ENCODE results near the gene DNAJC4.
"Not testable (repeated sequence)": the region's sequence is repeated elsewhere in the genome, so short reads cannot be mapped to it uniquely, and the experiment has no call there.

The DNAJC4 gene

DNA sequence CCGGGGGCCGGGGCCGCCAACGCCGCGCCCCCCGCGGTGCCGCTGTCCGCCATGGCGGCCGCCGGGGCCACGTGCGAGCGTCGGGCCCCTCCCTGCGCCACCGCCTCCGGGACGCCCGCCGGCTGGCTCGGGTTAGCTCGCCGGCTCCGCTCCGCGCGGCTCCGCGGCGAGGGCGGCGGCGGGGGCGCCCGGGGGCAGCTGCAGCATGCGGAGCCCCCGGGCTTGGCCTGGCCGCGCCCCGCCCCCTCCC is 16.2 kb downstream of the DNAJC4 start:
- not testable (repeated sequence) for DNase-seq

DNA sequence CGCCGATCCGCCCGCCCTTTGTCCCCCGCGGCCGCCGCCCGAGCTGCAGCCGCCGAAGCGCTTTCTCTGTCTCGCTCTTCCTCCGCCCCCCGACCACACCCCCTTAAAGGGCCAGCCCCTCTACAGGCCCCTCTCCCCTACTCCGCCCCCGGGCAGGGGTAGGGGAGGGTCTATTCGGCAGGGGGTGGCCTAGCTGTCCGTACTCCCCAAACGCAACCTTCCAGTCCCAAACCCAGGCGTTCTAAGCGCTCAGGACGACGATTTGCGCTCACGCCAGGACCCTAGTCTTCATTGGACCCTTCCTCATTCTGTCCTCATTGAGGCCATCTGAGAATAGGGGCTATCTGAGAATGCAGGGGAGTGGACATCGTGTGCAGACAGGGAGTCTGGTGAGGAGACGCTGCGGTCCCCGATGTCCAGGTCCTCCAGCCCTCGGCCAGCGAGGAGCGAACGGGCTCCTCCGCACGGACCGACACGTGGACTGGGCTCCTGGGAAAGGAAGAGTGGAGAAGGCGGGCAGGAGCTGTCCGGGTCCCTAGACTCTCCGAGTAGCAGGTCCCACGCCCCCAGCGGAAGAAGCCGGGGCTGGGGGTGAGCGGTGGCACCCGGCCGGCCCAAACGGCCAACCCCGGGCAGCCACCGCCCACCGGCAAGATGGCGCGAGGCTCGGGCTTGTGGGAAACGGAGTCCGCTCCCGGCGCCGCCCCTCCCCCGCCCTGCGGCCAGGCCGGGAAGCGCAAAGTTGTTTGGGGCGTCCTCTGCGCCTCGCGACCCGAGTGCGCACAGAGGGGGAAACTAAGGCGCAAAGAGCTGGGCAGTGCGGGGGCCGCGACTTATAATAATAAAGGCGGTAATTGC is 16.8 kb downstream of the DNAJC4 start, which contains the start of gene PPP1R14B:
TSS of gene PPP1R14B (minus strand) at position 73 of the 858 bp plus-strand sequence. CDS start 270 bp downstream, outside the sequence.
- peak; percentile 46 for DNase-seq

DNA sequence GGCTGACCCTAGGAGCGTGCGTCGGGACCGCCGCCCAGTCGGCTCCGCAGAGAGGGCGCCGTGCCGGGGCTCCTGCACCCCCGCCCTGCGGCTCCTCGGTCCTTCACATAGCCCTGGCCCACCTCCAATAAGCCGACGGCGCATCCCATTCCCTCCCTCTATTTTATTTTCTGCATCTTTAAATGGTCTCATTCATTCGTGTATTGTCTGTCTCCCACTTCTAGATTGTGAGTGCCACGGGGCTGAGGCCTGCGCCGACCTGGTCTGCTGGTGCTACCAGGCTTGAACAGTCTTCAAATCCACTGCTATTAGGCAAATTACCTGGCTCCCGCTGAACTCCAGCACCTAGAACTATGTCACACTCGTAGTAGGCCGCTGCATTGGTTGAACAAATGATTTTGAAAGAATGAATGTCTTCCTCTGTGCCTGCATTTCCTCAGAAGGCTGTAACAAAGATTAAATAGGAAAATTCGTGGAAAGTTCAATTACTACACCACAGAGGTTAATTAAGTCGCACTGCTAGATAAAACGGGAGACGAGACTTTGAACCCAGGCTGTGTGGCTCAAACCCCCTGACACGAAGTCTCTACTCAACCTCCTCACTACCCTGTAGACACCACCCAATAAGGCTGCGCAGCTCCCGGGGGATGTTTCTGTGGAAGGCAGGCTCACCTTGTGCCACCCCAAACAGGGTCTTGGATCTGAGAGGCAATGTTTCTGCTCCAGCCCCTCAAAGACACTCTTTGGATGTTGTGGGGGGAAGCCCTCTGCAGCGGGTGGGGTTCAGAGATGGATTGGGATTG is 17.6 kb downstream of the DNAJC4 start:
- DNase-seq = no peak

DNA sequence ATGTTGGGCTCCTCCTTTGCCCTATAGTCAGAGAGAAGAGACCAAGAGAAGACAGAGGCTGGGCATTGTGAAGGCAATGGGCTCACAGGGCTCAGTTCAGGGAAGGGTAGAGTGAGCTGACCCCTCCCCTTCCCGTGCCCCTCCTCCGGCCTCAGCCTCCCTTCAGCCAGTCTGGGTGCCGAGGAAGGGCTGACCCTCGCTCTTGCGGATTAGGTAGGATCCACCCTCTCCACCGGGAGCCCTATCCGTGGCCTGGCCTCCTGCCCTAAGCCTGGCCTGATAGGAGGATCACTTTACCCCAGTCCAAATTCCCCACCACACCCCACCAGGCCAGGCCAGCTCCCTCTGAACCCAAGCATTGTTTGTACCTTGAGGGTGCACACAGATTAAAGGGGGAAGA is 18.2 kb downstream of the DNAJC4 start:
- DNase-seq = no peak

DNA sequence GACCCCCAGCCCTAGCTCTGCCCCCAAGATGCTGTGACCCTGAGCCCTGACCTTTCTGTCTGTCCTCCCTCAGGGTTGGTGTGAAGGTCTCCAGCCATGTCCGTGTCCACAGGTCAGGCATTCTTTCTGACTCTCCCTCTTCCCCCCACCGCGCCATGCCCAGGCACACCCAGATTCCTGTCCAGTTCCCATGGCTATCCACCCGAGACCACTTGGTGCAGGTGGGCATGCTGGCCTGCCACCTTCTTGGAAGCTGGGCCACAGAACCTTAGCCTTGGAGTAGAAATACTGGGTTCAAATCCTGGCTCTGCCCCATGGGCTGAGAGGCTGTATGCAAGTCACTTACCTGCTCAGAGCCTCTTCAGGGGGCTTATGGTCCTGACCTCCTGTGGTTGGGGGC is 18.7 kb downstream of the DNAJC4 start:
- no peak for DNase-seq

DNA sequence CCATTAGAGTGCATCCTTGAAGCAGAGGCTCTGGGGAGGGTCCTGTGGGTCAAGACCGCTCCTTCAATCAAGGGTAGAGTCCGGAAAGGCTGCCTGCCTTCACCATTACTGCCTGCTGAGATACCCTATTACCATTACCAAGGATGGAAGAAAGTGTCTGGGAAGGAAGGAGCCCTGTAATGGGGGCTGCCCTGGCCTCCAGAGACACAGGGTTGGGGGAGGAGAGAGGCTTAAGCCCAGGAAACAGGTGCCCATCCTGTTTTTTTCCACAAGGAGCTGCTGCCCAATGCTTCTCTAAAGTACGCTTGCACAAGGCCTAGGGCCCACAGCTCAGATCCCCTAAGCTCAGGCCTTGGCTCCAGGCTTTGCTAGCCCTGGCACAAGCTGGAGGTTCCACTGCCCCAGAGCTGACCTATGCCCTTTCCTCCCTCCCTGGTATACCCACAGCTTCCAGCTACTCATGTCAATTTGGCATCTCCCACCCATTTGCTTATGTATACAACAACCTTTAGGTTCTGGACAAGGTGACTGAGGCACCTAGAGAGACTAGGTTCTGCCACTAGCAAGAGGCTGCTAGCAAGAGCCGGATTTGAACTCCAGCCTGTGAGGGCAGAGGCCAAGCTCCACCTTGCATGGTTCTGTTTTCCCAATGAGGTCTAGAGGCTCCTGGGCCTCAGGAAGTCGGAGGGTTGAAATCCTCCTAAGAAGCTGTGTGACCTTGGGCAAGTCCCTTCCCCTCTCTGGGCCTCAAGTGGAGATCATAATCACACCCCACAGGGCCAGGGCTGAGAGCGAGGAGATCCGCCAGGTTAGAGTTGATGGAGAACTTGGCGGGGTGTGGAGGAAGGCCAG is 19.4 kb downstream of the DNAJC4 start:
- DNase-seq = no peak

DNA sequence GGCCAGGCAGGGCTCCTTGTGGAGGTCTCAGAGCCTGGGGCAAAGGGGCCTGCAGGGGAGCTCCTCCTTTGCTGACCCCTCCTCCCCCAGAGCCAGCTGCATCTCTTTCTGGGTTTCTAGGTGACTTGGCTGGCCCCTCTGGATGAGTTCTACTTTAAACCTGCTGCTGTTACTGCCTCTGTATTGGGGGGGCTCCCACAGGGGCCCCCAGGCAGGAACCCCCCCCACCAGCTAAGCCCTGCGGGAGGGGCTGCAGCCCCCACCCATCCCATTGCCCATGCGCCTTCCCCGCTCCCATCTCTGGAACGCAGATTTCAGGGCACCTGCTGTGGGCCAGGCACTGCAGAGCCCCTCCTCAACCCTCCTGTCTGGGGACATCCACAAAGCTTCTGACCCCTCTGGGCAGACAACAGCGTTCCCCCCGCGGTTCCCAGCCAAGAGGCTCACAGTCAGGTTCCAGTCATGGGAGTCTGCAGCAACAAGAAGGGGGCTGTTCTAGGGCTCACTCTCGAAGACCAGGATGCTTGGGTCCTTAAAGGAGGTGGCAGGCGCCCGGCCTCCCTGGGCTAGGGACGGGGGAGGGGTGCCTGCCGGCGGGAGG is 20.2 kb downstream of the DNAJC4 start:
- DNase-seq = no peak

DNA sequence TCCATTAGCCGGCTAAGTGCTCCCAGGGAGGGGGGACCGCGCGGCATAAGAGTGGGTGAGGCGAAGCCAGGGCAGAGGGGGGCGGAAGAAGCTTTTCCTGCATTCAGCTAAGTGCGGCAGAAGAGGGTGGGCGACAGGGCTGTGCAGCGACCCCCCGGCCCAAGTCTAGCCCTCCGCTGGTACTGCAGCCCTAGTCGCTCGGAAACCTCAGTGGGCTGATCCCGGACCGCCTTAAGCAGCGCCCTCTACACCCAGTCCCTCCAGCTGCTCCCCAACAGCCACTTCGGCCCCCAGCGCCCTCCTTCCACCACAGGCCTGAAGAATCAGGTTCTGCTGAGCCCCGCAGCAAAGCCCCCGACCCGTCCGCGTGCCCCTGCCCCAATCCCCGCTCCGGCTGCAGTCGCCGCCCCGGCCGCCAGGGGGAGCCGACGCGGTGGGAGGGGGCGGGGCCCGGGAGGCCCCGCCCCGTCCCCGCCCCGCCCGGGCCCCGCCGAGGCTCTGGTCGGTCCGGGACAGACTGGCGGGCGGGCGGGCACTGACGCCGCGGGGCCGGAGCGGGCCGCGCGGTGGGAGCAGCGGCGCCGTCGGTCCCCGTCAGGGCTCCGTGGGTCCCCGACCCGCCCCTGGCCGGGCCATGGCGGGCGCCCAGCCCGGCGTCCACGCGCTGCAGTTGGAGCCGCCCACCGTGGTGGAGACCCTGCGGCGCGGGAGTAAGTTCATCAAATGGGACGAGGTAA is 20.8 kb downstream of the DNAJC4 start, which contains the start of gene PLCB3:
TSS of gene PLCB3 (plus strand) at position 515 of the 737 bp plus-strand sequence. CDS start at position 635, 120 bp downstream.
- DNase-seq = no peak

DNA sequence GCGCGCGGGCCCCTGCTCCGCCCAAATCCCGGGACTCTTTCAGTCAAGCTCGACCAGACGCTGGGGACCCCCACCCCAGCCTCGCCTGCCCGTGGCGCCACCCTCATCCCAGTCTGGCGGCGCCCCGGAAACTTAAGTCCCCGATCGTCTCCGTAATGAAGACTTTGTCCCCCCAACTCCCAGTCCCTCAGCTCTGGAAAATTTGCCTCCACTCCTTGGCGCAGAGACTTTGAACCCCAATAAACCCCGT is 21.3 kb downstream of the DNAJC4 start:
- DNase-seq = no peak

DNA sequence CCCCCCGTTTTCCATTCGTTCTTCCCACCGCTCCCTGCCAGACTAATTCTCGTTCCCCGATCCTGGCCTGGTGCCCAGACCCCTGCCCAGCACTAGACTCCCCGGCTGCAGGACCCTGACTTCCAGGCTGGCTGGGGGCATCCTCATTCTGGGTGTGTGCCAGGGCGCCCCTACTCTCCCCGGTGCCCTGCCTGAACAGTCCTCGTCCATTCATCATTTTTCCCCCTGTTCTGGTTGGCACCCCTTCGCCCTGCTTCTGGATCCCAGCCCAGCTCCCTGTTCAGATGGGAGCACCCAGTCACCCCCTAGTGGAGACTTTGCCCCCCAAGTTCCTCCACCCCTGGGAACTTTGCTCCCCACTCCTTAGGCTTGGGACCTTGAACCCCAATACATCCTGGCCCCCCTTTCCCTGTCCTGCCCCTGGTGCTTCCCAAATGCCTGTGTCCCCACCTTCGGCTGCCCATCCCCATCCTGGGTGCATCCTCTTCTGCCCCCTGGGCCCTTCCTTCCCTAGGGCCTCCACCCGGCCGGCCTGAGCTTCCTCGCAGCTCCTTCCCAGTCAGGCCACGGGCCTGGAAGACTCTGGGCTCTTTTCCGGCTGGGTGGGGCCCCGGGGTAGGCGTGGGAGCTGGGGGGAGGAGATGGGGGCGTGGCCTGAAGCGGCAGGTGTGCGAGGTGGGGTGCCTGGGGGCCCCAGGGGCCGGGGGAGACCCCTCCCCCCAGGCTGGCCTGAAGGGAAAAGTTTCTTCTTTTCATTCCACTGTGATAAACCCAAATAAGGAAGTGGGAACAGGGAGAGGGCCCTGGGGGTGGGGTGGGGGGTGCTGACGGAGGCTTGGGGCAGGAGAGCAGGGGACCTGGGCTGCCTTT is 21.9 kb downstream of the DNAJC4 start:
- DNase-seq = no peak

DNA sequence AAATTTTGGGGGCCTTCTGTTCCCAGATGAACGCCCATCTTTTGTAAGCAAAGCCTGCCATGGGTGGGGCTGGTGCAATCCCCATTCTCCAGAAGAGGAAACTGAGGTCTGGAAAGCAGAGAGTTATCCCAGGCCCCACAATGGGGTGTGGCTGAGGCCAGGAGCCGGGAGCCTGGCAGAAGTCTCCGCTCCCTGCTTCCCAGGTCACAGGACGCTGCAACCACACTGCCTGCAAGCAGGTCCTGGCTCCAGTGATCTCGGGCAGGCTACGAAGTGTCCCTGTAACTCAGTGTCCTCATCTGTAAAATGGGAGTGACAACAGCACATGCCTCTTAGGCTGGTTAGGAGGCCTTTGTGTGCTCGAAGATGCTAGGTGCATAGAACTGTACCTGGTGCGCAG is 22.7 kb downstream of the DNAJC4 start:
- DNase-seq = no peak

DNA sequence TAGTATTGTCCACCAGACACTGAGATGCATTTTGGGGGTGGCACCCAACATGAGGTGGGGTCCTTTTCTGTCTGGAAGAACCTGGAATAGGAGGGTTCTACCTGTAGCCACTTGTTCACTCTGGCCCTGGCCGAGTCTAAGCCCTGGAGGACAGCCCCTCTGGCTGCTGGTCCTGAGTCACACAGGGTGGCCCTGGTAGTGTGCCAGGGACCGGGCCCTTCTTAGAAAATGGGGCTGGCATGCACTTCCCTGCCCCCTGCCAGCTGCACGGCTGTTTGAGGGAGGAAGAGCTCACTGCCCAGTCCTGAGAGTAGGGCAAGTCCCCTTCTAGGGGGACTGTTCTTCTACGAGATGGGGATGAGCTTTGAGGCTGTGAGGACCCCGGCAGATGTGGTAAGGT is 23.1 kb downstream of the DNAJC4 start:
- DNase-seq = no peak

DNA sequence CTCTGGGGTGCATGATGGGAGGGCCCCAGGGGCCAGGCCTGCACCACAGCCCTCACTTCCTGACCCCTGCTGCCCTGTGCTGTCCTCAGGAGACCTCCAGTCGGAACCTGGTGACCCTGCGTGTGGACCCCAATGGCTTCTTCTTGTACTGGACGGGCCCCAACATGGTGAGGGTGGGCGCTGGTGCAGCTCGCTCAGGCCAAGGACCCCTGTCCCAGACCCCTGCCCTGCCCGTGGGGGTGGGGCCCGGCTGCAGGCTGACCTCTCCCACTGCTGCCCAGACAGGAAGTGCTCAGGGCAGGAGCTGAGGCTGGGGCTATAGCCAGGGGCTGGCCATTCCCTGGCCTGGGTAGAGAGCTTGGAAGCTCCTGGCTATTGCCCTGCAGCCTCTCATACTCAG is 24.0 kb downstream of the DNAJC4 start:
- DNase-seq = no peak

DNA sequence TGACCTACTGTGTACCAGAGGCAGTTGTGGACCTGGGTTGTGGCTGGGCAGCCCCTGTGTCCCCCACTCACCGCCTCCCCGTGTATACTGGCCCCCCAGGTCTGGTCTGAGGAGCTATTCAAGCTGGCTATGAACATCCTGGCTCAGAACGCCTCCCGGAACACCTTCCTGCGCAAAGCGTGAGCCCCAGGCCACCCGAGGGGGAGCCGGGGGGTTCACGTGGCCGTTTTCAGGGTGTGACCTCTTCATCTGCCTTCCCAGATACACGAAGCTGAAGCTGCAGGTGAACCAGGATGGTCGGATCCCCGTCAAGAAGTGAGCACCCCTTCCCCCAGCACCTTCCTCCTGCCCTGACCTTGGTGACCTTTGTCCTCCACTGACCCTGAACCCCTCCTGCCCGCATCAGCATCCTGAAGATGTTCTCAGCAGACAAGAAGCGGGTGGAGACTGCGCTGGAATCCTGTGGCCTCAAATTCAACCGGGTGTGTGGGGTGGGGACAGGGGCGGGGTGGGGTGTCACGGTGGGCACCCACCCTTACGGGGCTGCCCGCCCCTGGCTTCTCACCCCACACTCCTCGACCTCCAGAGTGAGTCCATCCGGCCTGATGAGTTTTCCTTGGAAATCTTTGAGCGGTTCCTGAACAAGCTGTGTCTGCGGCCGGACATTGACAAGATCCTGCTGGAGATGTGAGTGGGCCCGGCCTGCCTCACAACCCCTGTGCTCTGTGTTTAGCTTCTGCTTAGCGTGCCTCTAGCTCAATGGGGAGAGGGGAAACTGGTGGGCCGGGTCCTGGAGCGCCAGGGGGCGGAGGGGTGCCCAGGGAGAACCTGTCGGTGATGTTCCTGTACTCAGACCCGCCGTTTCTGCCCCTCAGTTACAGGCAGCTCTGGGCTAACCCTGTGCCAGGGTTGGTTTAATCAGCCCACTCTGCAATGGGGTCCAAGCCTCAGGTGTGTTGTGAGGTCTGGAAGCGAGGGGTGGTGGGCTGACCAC is 25.1 kb downstream of the DNAJC4 start:
- DNase-seq = no peak

DNA sequence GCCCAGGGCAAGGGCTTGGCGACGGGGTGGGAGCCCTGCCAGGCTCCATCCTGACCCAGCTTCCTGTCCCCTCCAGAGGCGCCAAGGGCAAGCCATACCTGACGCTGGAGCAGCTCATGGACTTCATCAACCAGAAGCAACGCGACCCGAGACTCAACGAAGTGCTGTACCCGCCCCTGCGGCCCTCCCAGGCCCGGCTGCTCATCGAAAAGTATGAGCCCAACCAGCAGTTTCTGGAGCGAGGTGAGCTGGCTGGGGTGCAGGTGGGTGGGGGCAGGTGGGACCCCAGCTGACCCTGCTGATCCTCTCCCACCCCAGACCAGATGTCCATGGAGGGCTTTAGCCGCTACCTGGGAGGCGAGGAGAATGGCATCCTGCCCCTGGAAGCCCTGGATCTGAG is 26.0 kb downstream of the DNAJC4 start:
- no peak for DNase-seq

DNA sequence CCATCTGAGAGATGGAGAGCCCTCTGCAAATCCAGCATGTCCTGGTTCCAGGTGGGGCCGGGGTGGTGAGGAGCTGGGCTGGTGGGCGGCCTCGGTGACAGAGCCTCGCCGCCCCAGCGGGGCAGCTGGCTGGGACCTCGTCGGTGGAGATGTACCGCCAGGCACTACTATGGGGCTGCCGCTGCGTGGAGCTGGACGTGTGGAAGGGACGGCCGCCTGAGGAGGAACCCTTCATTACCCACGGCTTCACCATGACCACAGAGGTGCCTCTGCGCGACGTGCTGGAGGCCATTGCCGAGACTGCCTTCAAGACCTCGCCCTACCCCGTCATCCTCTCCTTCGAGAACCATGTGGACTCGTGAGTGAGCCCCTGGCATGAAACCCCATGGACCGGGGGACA is 28.0 kb downstream of the DNAJC4 start:
- no peak for DNase-seq

DNA sequence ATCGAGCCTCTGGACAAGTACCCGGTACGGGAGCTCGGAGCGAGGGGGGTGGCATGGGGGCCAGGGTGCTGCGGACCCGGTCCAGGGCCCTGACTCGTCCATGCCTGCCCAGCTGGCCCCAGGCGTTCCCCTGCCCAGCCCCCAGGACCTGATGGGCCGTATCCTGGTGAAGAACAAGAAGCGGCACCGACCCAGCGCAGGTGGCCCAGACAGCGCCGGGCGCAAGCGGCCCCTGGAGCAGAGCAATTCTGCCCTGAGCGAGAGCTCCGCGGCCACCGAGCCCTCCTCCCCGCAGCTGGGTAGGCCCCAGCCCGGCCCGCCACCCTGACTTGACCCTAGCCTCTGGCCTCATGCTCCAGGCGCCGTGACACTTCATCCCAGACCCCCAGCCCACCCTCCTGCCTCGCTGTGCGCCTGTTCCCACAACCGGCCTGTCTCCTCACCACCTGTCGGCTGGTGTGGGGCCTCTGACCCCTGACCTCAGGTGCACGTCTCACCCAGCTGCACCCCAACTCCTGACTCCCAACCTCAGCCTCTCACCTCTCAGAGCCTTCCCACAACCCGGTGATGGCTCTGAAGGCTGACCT is 28.7 kb downstream of the DNAJC4 start:
- no peak for DNase-seq

DNA sequence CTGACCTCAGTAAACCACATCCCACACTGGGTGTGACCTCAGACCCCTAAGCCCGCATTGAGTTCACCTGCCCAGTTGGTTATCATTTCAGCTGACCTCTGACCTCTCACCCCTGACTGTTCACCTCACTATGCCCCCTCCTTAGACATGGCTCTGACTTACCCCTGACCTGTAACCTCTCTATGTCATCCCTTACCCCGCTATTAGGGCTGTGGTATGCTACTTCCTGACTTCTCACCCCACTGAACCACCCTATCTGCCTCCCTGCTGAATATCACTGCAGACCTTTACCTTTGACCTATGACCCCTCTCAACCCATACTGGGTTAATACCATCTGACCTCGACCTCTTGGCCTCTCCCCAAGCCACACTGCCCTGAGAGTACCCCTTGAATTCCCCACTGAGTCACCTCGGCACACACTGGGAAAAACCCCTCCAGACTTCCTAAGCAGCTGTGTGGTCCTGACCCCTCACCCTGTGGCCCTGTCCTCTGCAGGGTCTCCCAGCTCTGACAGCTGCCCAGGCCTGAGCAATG is 29.3 kb downstream of the DNAJC4 start:
- DNase-seq = no peak

DNA sequence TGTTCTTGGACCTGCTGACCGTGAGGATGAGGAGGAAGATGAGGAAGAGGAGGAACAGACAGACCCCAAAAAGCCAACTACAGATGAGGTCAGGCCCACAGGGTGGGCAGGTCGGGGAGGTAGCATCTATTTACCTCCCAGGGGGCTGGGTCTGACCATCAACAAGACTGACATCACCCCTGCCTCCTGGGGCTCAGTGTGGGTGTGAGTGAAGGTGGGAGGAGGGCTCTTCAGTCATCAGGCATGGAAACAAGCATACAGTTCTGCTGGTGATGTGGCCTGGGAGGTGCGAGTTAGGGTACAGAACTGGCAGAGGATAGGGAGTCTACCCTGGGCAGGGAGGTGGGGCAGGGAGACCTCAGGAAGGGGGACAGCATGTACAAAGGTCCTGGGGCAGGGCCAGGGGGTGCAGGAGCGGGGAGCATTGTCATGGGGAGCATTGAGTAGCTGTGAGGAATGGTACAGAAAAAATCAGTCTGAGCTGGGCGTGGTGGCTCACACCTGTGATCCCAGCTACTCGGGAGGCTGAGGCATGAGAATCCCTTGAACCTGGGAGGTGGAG is 29.9 kb downstream of the DNAJC4 start:
- no peak for DNase-seq
